GM20000 (cell line): ENCODE data around the gene MEIG1.
"Not testable (repeated sequence)": the region's sequence is repeated elsewhere in the genome, so short reads cannot be mapped to it uniquely, and the experiment has no call there.

Experiments
- DNase-seq: peaks from one replicate; pipeline ENCODE4 v3.0.0; 2012; ENCODE audit warnings: low spot score
- CTCF ChIP-seq: IDR thresholded peaks from 2 replicates; pipeline ENCODE4 v1.5.1; 2012; ENCODE audit warnings: mild to moderate bottlenecking, control low read depth; ENCODE audit errors: extremely low read depth, missing control alignments

The MEIG1 gene

GRCh38 chr10:14995964-14996565, 36.9 kb downstream of the MEIG1 start:
- no peak for DNase-seq

GRCh38 chr10:15013530-15013929, 54.3 kb downstream of the MEIG1 start:
- not testable (repeated sequence) for DNase-seq

More at GRCh38 chr10:14995964-14996565, 36.9 kb downstream of the MEIG1 start:
- no peak for TF ChIP-seq CTCF

GRCh38 chr10:15015451-15015850, 56.3 kb downstream of the MEIG1 start:
- DNase-seq, result no peak
- TF ChIP-seq CTCF, result no peak

GRCh38 chr10:15020966-15021365, 61.8 kb downstream of the MEIG1 start:
- DNase-seq, result not testable (repeated sequence)
